SIG-M5 treated with dmso at 0.1 percent for 504 hours (cell line): ENCODE data around the gene MYO5C.
"Not testable (repeated sequence)": the region's sequence is repeated elsewhere in the genome, so short reads cannot be mapped to it uniquely, and the experiment has no call there.

Experiments used
- DNase-seq: peaks from one replicate; lab custom pipeline; 2025; ENCODE audit not compliant: unreplicated experiment; lab: John Stamatoyannopoulos, UW

MYO5C gene

GRCh38 chr15:52246686-52247431, 48.7 kb downstream of the MYO5C start:
- peak; percentile 76 for DNase-seq

- no peak for DNase-seq
These were observed 51.7 kb downstream of the MYO5C start for GRCh38 chr15:52243697-52244555.

GRCh38 chr15:52243286-52243685, 52.3 kb downstream of the MYO5C start:
- no peak for DNase-seq

- no peak for DNase-seq
These were observed 54.1 kb downstream of the MYO5C start for GRCh38 chr15:52241489-52241888.

- DNase-seq = no peak
These were observed 55.4 kb downstream of the MYO5C start for GRCh38 chr15:52240166-52240565.

- DNase-seq = not testable (repeated sequence)
These were observed 56.5 kb downstream of the MYO5C start for GRCh38 chr15:52238989-52239525.

- DNase-seq = no peak
These were observed 57.5 kb downstream of the MYO5C start for GRCh38 chr15:52238149-52238548.

- no peak for DNase-seq
These were observed 59.6 kb downstream of the MYO5C start for GRCh38 chr15:52236013-52236412.

GRCh38 chr15:52234596-52235541, 60.7 kb downstream of the MYO5C start:
- no peak for DNase-seq

- DNase-seq = peak; percentile 57
These were observed 62.2 kb downstream of the MYO5C start for GRCh38 chr15:52233405-52233804.

- peak; percentile 54 for DNase-seq
These were observed 63.3 kb downstream of the MYO5C start for GRCh38 chr15:52232327-52232726.

GRCh38 chr15:52230073-52230472, 65.5 kb downstream of the MYO5C start:
- DNase-seq = no peak

- DNase-seq = peak; percentile 46
These were observed 66.7 kb downstream of the MYO5C start for GRCh38 chr15:52228921-52229320.

GRCh38 chr15:52227456-52227855, 68.1 kb downstream of the MYO5C start:
- peak; percentile 88 for DNase-seq

- DNase-seq = peak; percentile 26
These were observed 70.4 kb downstream of the MYO5C start for GRCh38 chr15:52225230-52225629.

- DNase-seq = no peak
These were observed 71.4 kb downstream of the MYO5C start for GRCh38 chr15:52224211-52224610.

- no peak for DNase-seq
These were observed 73.9 kb downstream of the MYO5C start for GRCh38 chr15:52221730-52222129.

- no peak for DNase-seq
These were observed 74.5 kb downstream of the MYO5C start for GRCh38 chr15:52220937-52221660.

- DNase-seq = no peak
These were observed 75.4 kb downstream of the MYO5C start for GRCh38 chr15:52220251-52220650.

- DNase-seq = no peak
These were observed 76.8 kb downstream of the MYO5C start for GRCh38 chr15:52218816-52219215.
